Esophagus (tissue), 2 donors: ENCODE data around the gene VIP. TPM values are rescaled to one million over a fixed set of nuclear protein-coding genes. Genes with fewer than 3 reads are reported as not detected.

Source experiments
- H3K27ac ChIP-seq, 2 donors: one replicate each; pipeline ENCODE4 v1.5.1; 2013; ENCODE audit warnings: low read depth in 2 of 2, mild to moderate bottlenecking in 2 of 2, inconsistent platforms in 1 of 2, low read length in 1 of 2, moderate library complexity in 1 of 2
- H3K27me3 ChIP-seq, 2 donors: one replicate each; pipeline ENCODE4 v1.6.1; 2013; ENCODE audit warnings: low read length in 2 of 2, control low read depth in 1 of 2, mild to moderate bottlenecking in 1 of 2; ENCODE audit not compliant: insufficient read depth in 2 of 2, control insufficient read depth in 1 of 2
- H3K36me3 ChIP-seq, 2 donors: one replicate each; pipeline ENCODE4 v1.6.1; 2013; ENCODE audit warnings: low read length in 1 of 2; ENCODE audit not compliant: control insufficient read depth in 2 of 2, insufficient read depth in 2 of 2
- H3K4me1 ChIP-seq, 2 donors: one replicate each; pipeline ENCODE4 v1.6.1; 2013; ENCODE audit warnings: low read length in 1 of 2; ENCODE audit not compliant: control insufficient read depth in 2 of 2, insufficient read depth in 2 of 2
- H3K4me3 ChIP-seq, 2 donors: one replicate each; pipeline ENCODE4 v1.5.1; 2013; ENCODE audit warnings: low read length in 2 of 2, mild to moderate bottlenecking in 2 of 2, low read depth in 1 of 2, moderate library complexity in 1 of 2
- H3K9me3 ChIP-seq, 2 donors: one replicate each; pipeline ENCODE4 v1.6.1; 2013; ENCODE audit warnings: mild to moderate bottlenecking in 2 of 2, low read depth in 1 of 2, low read length in 1 of 2, moderate library complexity in 1 of 2; ENCODE audit not compliant: control insufficient read depth in 2 of 2, insufficient read depth in 1 of 2
- WGBS, 2 donors: extraction: QIAGEN DNeasy Blood & Tissue Kit; methylation state at CpG; one replicate each; pipeline ENCODE4 v1.1.7; 2013; 5-methylcytosine and 5-hydroxymethylcytosine counted together
- polyA plus RNA-seq, 2 donors: library from polyadenylated mRNA; stranded (reverse); fragments of 200-250 nt; gene quantifications; one replicate each; pipeline ENCODE4 v1.2.3, GENCODE V29; 2013
- donor health status: healthy with polysubstance abuse.
- donor health status: Bipolar disorder and iron deficiency.

The VIP gene
- polyA plus RNA-seq, 2 donors: 0.69 to 2.2 TPM

- Histone ChIP-seq H3K36me3 (no peaks in the 10 kb centered on the region), H3K27me3 (no peaks in the 10 kb centered on the region), H3K4me1 (no peaks in the 10 kb centered on the region), H3K27ac (no peak overlapping the region), H3K9me3 (peaks cover 0 to 2% of the 10 kb centered on the region in 2 donors), H3K4me3 (no peak overlapping the region)
- 69 to 73% methylated on average over 5 of the region's 5 CpGs for WGBS, 2 donors
Observed at GRCh38 chr6:152771061-152771687, 20.6 kb downstream of the VIP start.

- Histone ChIP-seq H3K27ac (no peak overlapping the region), H3K4me1 (no peaks in the 10 kb centered on the region), H3K4me3 (no peak overlapping the region), H3K36me3 (no peaks in the 10 kb centered on the region), H3K27me3 (no peaks in the 10 kb centered on the region), H3K9me3 (peaks cover 0 to 2% of the 10 kb centered on the region in 2 donors)
Observed at GRCh38 chr6:152775428-152775827, 24.8 kb downstream of the VIP start.

- Histone ChIP-seq H3K27me3 (no peaks in the 10 kb centered on the region), H3K4me1 (no peaks in the 10 kb centered on the region), H3K36me3 (no peaks in the 10 kb centered on the region), H3K4me3 (no peak overlapping the region), H3K27ac (no peak overlapping the region), H3K9me3 (no peaks in the 10 kb centered on the region)
- WGBS, 2 donors: 81 to 86% methylated on average over 3 of the region's 3 CpGs
Observed at GRCh38 chr6:152776833-152777232, 26.2 kb downstream of the VIP start.

- 72% methylated on average over 9 of the region's 9 CpGs for WGBS, 2 donors
- Histone ChIP-seq H3K4me1 (no peaks in the 10 kb centered on the region), H3K4me3 (no peak overlapping the region), H3K36me3 (no peaks in the 10 kb centered on the region), H3K9me3 (no peaks in the 10 kb centered on the region), H3K27me3 (no peaks in the 10 kb centered on the region), H3K27ac (no peak overlapping the region)
Observed at GRCh38 chr6:152783217-152783878, 32.8 kb downstream of the VIP start.

GRCh38 chr6:152794696-152795095 lies 44.1 kb downstream of the VIP start:
- Histone ChIP-seq H3K27ac (no peak overlapping the region), H3K36me3 (no peaks in the 10 kb centered on the region), H3K27me3 (no peaks in the 10 kb centered on the region), H3K9me3 (no peaks in the 10 kb centered on the region), H3K4me1 (no peaks in the 10 kb centered on the region), H3K4me3 (no peak overlapping the region)

- Histone ChIP-seq H3K27ac (no peak overlapping the region), H3K36me3 (no peaks in the 10 kb centered on the region), H3K27me3 (no peaks in the 10 kb centered on the region), H3K4me3 (no peak overlapping the region), H3K9me3 (no peaks in the 10 kb centered on the region), H3K4me1 (no peaks in the 10 kb centered on the region)
Observed at GRCh38 chr6:152804150-152804549, 53.6 kb downstream of the VIP start.

Other genes starting within 250 kb of the VIP start
- 1 to 10 TPM; 5.4 to 7.1 TPM for gene SYNE1, start 113.4 kb upstream of the VIP start, polyA plus RNA-seq
- 1 to 10 TPM; 1.5 to 1.6 TPM for gene MYCT1, start 52.9 kb upstream of the VIP start, polyA plus RNA-seq
- gene FBXO5, start 232.2 kb downstream of the VIP start, polyA plus RNA-seq: 1 to 10 TPM; 1.2 to 4.8 TPM